Endodermal cell (in vitro differentiated cells): ENCODE results near the gene FAM20A. TPM values are rescaled to one million over a fixed set of nuclear protein-coding genes. Genes with fewer than 3 reads are reported as not detected.
A peak's percentile ranks its signal among the peaks of the same experiment; 100 is the strongest.

Experiments used
- DNase-seq: peaks from one replicate; pipeline ENCODE4 v3.0.0-alpha.2; 2017
- H3K27ac ChIP-seq: 2 replicates; pipeline ENCODE4 v1.5.1; 2013; ENCODE audit warnings: mild to moderate bottlenecking, low read depth, low read length, moderate library complexity
- H3K27me3 ChIP-seq: 2 replicates; pipeline ENCODE4 v1.6.1; 2013; ENCODE audit warnings: mild to moderate bottlenecking, low read length, moderate library complexity; ENCODE audit not compliant: insufficient read depth, control insufficient read depth, poor library complexity, severe bottlenecking
- H3K36me3 ChIP-seq: 2 replicates; pipeline ENCODE4 v1.7.0; 2013; ENCODE audit warnings: mild to moderate bottlenecking, low read length, moderate library complexity; ENCODE audit not compliant: control insufficient read depth, insufficient read depth
- H3K4me1 ChIP-seq: one replicate; pipeline ENCODE4 v1.7.0; 2013; ENCODE audit warnings: low read length; ENCODE audit not compliant: control insufficient read depth, insufficient read depth
- H3K4me3 ChIP-seq: 2 replicates; pipeline ENCODE4 v1.5.1; 2013; ENCODE audit warnings: mild to moderate bottlenecking, low read length, moderate library complexity
- H3K9ac ChIP-seq: 2 replicates; pipeline ENCODE4 v1.6.1; 2013; ENCODE audit warnings: mild to moderate bottlenecking, low read length, moderate library complexity; ENCODE audit not compliant: poor library complexity, severe bottlenecking; ENCODE audit errors: extremely low read depth
- H3K9me3 ChIP-seq: 2 replicates; pipeline ENCODE4 v1.6.1; 2013; ENCODE audit warnings: mild to moderate bottlenecking, low read length, moderate library complexity; ENCODE audit not compliant: control insufficient read depth
- H3K27ac Mint-ChIP-seq: 2 replicates; pipeline ENCODE4 v1.8.0; 2020; ENCODE audit warnings: mixed read lengths
- H3K27me3 Mint-ChIP-seq: 2 replicates; pipeline ENCODE4 v1.8.0; 2021; ENCODE audit warnings: mild to moderate bottlenecking, mixed read lengths; ENCODE audit not compliant: insufficient read depth
- H3K36me3 Mint-ChIP-seq: 2 replicates; pipeline ENCODE4 v1.8.0; 2020; ENCODE audit warnings: low read depth, mixed read lengths
- H3K4me1 Mint-ChIP-seq: 2 replicates; pipeline ENCODE4 v1.8.0; 2020; ENCODE audit warnings: mixed read lengths
- H3K4me3 Mint-ChIP-seq: 2 replicates; pipeline ENCODE4 v1.8.0; 2020; ENCODE audit warnings: mild to moderate bottlenecking, moderate library complexity, mixed read lengths
- H3K9me3 Mint-ChIP-seq: 2 replicates; pipeline ENCODE4 v1.8.0; 2020; ENCODE audit warnings: mild to moderate bottlenecking, mixed read lengths
- WGBS, 2 experiments: methylation state at CpG; one replicate each; pipeline versions ENCODE4 v1.1.5 to v1.1.7; 2013; ENCODE audit warnings: missing lambda C conversion rate in 2 of 2, mixed read lengths in 1 of 2; ENCODE audit not compliant: insufficient coverage in 1 of 2, insufficient read length in 1 of 2; 5-methylcytosine and 5-hydroxymethylcytosine counted together
- total RNA-seq, 2 donors: library from RNA; stranded (reverse); fragmentation: NEBNext Ultra II Directional in 1 of 2; extraction: Animal tissue kit (Norgen Biotek cat#: 25700) in 1 of 2; gene quantifications; 2 replicates in 1 of 2; 3 replicates in 1 of 2; pipeline ENCODE4 v1.2.1, GENCODE V29; 2021
- TF ChIP-seq, protein P1 (sequence below): fragments of 200-600 bp; sonication (generic); conservative IDR thresholded peaks from 2 replicates; pipeline ENCODE4 v1.5.0; 2021; ENCODE audit warnings: antibody characterized with exemption, mild to moderate bottlenecking

The FAM20A gene
- total RNA-seq, 2 donors from 2014 or later, result 58.7 to 74.3 TPM

GRCh38 chr17:68509141-68510057 is 91.8 kb downstream of the FAM20A start:
- H3K4me1 ChIP-seq, result no peaks in the 10 kb centered on the region
- no peaks in the 10 kb centered on the region for H3K9me3 Mint-ChIP-seq
- H3K4me3 ChIP-seq, result no peak overlapping the region
- 85 to 92% methylated on average over 9 of the region's 9 CpGs for WGBS, 2 experiments
- H3K36me3 ChIP-seq, result no peaks in the 10 kb centered on the region
- no peaks in the 10 kb centered on the region for H3K36me3 Mint-ChIP-seq
- H3K4me1 Mint-ChIP-seq, result peaks cover 17% of the 10 kb centered on the region
- H3K27ac Mint-ChIP-seq, result no peak overlapping the region
- H3K9ac ChIP-seq, result no peak overlapping the region
- no peak overlapping the region for H3K27ac ChIP-seq
- H3K4me3 Mint-ChIP-seq, result no peak overlapping the region
- peak; percentile 61 for DNase-seq
- H3K27me3 ChIP-seq, result no peaks in the 10 kb centered on the region
- H3K27me3 Mint-ChIP-seq, result no peaks in the 10 kb centered on the region
- TF ChIP-seq, protein P1, sequence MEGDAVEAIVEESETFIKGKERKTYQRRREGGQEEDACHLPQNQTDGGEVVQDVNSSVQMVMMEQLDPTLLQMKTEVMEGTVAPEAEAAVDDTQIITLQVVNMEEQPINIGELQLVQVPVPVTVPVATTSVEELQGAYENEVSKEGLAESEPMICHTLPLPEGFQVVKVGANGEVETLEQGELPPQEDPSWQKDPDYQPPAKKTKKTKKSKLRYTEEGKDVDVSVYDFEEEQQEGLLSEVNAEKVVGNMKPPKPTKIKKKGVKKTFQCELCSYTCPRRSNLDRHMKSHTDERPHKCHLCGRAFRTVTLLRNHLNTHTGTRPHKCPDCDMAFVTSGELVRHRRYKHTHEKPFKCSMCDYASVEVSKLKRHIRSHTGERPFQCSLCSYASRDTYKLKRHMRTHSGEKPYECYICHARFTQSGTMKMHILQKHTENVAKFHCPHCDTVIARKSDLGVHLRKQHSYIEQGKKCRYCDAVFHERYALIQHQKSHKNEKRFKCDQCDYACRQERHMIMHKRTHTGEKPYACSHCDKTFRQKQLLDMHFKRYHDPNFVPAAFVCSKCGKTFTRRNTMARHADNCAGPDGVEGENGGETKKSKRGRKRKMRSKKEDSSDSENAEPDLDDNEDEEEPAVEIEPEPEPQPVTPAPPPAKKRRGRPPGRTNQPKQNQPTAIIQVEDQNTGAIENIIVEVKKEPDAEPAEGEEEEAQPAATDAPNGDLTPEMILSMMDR, result no peak
- H3K9me3 ChIP-seq, result no peaks in the 10 kb centered on the region

DNA sequence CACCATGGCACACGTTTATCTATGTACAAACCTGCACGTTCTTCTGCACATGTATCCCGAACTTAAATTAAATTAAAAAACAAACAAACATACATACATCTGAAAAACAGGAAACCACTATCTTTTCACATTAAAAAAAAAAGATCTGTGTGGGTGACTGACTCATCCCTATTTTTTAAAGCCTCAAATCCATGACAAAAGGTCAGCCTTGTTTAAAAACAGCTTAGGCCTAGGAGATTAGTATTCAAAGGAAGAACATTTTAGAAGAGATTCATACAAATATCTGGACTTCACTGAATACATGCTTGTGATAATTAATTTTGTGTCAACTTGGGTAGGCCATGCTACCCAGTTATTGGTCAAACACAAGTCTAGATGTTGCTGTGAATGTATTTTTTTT is 93.6 kb downstream of the FAM20A start:
- TF ChIP-seq, protein P1, result no peak
- Mint-ChIP-seq H3K36me3 (no peaks in the 10 kb centered on the region), H3K9me3 (no peaks in the 10 kb centered on the region), H3K27ac (no peak overlapping the region), H3K4me3 (no peak overlapping the region), H3K4me1 (peaks cover 5% of the 10 kb centered on the region), H3K27me3 (no peaks in the 10 kb centered on the region)
- Histone ChIP-seq H3K27ac (no peak overlapping the region), H3K27me3 (no peaks in the 10 kb centered on the region), H3K4me3 (no peak overlapping the region), H3K9me3 (no peaks in the 10 kb centered on the region), H3K4me1 (no peaks in the 10 kb centered on the region), H3K36me3 (no peaks in the 10 kb centered on the region), H3K9ac (no peak overlapping the region)
- no peak for DNase-seq
- WGBS, 2 experiments, result 81 to 100% methylated on average over 2 to 3 of the region's 3 CpGs

GRCh38 chr17:68505951-68506350 is 95.2 kb downstream of the FAM20A start:
- no peak overlapping the region for H3K27ac ChIP-seq
- 88 to 89% methylated on average over 1 of the region's 1 CpG for WGBS, 2 experiments
- H3K27me3 Mint-ChIP-seq, result no peaks in the 10 kb centered on the region
- no peak for DNase-seq
- TF ChIP-seq, protein P1, result no peak
- H3K9me3 Mint-ChIP-seq, result no peaks in the 10 kb centered on the region
- H3K27me3 ChIP-seq, result no peaks in the 10 kb centered on the region
- H3K9me3 ChIP-seq, result no peaks in the 10 kb centered on the region
- no peak overlapping the region for H3K9ac ChIP-seq
- H3K4me1 ChIP-seq, result no peaks in the 10 kb centered on the region
- no peak overlapping the region for H3K4me3 ChIP-seq
- no peak overlapping the region for H3K4me3 Mint-ChIP-seq
- no peaks in the 10 kb centered on the region for H3K36me3 Mint-ChIP-seq
- no peak overlapping the region for H3K27ac Mint-ChIP-seq
- H3K36me3 ChIP-seq, result no peaks in the 10 kb centered on the region
- H3K4me1 Mint-ChIP-seq, result peaks cover under 1% of the 10 kb centered on the region
